Bronchial epithelial cell (primary cell): Measurements from ENCODE around the gene MUC4. TPM values are rescaled to one million over a fixed set of nuclear protein-coding genes. Genes with fewer than 3 reads are reported as not detected.
A peak's percentile ranks its signal among the peaks of the same experiment; 100 is the strongest.
"Not testable (repeated sequence)": the region's sequence is repeated elsewhere in the genome, so short reads cannot be mapped to it uniquely, and the experiment has no call there.

Source experiments
- DNase-seq: peaks from one replicate; pipeline ENCODE4 v3.0.0-alpha.2; 2010; ENCODE audit warnings: low read depth
- FAIRE-seq: peaks from 2 replicates; lab custom pipeline; 2011; peaks lifted over from hg19 to GRCh38; lab: Jason Lieb, UNC
- H3K27me3 ChIP-seq: 2 replicates; pipeline ENCODE4 v1.5.1; 2011; ENCODE audit warnings: low read length; ENCODE audit not compliant: control insufficient read depth, insufficient read depth
- H3K36me3 ChIP-seq: 2 replicates; pipeline ENCODE4 v1.5.1; 2011; ENCODE audit warnings: low read length; ENCODE audit not compliant: control insufficient read depth, insufficient read depth
- H3K4me3 ChIP-seq: 2 replicates; pipeline ENCODE4 v1.5.1; 2011; ENCODE audit warnings: mild to moderate bottlenecking, low read depth, low read length, control low read depth
- total RNA-seq: library from RNA; depleted of rRNA; stranded (reverse); fragments of >200 nt; gene quantifications from 2 replicates; pipeline ENCODE4 v1.2.1, GENCODE V29; 2014
- TF ChIP-seq, protein P1 (sequence below): IDR thresholded peaks from 2 replicates; pipeline ENCODE4 v1.5.1; 2011; ENCODE audit warnings: mild to moderate bottlenecking, moderate library complexity, low read length, control low read depth, inconsistent platforms; ENCODE audit not compliant: insufficient read depth, severe bottlenecking

MUC4 gene
- total RNA-seq, 1 donor from 2014 or later = 0.26 TPM

DNA sequence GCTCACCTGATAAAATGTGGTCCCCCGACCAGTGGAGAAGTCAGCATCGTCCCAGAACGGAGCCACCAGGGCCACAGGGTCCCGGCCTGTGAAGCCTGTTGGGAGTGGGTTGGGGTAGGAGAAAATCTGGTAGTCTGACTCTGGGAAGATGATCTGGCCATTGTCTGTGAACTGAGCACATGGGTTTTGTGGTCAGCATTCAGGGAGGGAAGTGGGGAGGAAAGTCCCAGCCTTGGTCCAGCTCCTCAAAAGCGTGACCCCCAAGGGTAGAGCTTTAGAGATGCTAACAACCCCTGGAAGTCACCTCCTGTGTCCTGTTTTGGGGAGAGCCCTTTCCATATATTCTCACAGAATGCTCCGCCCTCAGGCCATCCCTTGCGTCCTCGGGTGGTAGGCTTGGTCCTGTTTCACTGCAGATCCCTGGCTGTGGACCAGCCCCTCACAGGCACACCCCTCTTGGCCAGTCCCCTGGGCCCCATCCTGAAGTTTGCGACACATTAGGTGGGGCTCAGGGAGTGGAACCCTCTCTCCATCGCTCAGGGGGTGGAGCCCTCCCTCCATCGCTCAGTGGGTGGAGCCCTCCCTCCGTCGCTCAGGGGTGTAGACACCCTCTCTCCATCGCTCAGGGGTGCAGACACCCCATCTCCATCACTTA lies 40.0 kb downstream of the MUC4 start:
- H3K27me3 ChIP-seq = no peaks in the 10 kb centered on the region
- H3K36me3 ChIP-seq = no peaks in the 10 kb centered on the region
- TF ChIP-seq, protein P1, sequence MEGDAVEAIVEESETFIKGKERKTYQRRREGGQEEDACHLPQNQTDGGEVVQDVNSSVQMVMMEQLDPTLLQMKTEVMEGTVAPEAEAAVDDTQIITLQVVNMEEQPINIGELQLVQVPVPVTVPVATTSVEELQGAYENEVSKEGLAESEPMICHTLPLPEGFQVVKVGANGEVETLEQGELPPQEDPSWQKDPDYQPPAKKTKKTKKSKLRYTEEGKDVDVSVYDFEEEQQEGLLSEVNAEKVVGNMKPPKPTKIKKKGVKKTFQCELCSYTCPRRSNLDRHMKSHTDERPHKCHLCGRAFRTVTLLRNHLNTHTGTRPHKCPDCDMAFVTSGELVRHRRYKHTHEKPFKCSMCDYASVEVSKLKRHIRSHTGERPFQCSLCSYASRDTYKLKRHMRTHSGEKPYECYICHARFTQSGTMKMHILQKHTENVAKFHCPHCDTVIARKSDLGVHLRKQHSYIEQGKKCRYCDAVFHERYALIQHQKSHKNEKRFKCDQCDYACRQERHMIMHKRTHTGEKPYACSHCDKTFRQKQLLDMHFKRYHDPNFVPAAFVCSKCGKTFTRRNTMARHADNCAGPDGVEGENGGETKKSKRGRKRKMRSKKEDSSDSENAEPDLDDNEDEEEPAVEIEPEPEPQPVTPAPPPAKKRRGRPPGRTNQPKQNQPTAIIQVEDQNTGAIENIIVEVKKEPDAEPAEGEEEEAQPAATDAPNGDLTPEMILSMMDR = no peak
- no peak overlapping the region for H3K4me3 ChIP-seq
- DNase-seq = no peak
- no peak for FAIRE-seq

DNA sequence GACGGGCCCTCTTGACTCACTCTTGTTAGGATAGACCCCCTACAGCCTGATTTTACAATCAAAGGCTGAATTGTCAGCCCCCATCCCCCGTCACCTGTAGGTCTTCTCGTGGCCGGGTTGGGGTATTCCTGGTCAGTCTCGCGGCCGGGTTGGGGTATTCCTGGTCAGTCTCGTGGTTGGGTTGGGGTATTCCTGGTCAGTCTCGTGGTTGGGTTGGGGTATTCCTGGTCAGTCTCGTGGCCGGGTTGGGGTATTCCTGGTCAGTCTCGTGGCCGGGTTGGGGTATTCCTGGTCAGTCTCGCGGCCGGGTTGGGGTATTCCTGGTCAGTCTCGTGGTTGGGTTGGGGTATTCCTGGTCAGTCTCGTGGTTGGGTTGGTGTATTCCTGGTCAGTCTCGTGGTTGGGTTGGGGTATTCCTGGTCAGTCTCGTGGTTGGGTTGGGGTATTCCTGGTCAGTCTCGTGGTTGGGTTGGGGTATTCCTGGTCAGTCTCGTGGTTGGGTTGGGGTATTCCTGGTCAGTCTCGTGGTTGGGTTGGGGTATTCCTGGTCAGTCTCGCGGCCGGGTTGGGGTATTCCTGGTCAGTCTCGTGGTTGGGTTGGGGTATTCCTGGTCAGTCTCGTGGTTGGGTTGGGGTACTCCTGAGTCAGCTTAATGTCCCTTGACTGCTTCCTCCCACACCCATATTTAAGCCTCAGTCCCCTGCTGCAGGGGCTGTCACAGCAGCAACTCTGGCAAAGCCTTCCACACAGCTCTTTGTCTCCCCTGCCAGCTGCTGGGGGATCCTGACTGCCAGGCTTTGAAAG lies 40.7 kb downstream of the MUC4 start:
- not testable (repeated sequence) for FAIRE-seq

DNA sequence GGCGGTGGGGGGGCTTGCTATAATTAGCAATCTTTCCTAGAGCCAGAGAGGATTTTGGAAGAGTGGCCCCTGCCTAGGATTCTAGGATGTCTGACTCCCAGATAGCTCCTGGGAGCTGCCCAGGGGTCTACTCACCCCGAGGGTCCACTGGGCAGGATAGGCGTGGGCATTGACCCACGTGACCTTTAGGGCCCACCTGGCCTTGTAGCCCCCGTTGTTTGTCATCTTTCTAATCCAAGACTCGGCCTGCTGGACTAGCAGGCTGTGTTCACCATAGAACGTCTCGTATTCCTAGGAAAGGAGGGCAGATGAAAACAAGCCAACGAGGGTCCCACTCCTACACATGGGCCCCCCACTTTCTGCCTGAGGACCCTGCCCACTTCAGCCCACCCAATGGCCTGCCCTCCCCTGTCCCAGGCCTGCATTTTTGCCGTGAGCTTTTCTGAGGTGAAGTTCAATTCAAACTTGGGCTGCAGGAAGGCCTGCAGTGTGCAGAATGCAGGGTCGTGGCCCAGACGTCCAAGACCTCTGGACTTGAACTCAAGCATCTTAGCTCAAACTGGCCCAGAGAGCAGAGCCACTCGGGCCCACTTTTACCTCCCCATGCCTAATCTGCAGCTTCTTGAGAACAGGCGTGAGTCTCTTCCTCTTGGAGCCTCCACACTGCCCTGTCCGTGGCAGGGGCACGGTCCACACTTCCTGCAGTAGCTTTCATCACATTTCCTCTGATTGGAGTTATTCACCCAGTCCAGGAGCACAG lies 41.5 kb downstream of the MUC4 start:
- TF ChIP-seq, protein P1 = no peak
- H3K36me3 ChIP-seq = no peaks in the 10 kb centered on the region
- no peak overlapping the region for H3K4me3 ChIP-seq
- no peak for DNase-seq
- FAIRE-seq = no peak
- H3K27me3 ChIP-seq = no peaks in the 10 kb centered on the region

More for the DNA sequence above, 40.7 kb downstream of the MUC4 start:
- H3K4me3 ChIP-seq, H3K36me3 ChIP-seq, DNase-seq, H3K27me3 ChIP-seq: not testable (repeated sequence)

DNA sequence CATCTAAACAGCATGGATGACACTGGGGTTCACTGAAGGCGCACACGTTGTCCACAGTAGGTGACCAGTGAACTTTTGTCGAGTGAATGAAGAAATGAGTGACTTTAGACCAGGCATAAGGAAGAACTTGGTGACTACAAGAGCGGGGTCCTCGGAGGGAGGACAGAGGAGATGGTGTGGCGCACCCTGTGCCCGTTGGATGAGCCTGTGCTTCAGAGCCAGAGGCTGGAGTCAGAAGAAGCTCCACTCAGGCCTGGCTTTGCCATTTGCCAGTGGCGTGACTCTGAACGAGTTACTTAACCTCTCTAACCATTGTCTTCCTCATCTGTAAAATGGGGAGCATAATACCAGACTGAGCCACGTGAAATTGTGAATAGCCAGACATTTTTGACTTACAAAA lies 42.2 kb downstream of the MUC4 start:
- DNase-seq (no peak), FAIRE-seq (no peak)
- TF ChIP-seq, protein P1 = no peak
- no peaks in the 10 kb centered on the region for H3K27me3 ChIP-seq
- no peaks in the 10 kb centered on the region for H3K36me3 ChIP-seq
- no peak overlapping the region for H3K4me3 ChIP-seq

DNA sequence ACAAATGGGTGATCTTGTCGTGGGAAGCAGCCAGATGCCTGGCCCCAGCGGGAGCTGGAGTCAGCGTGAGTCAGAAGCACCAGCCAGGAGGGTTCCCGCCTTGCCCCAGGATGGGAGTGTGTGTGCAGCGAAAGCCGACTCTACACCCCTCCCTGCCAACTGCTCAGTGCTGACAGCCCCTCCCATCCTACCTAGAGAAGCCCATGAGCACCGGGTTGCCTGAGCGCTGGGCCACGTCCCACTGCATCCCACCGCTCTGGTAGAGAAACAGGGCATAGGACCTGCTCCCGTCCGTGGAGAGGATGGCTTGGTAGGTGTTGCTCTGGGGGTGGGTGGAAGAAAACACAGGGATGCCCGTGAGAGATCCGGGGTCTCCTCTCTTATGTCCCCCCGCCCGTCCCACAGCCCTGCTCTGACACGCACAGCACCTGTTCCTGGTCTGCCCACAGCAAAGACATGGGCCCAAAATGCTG lies 42.9 kb downstream of the MUC4 start:
- Histone ChIP-seq H3K4me3 (no peak overlapping the region), H3K36me3 (no peaks in the 10 kb centered on the region), H3K27me3 (no peaks in the 10 kb centered on the region)
- DNase-seq (no peak), FAIRE-seq (no peak)
- TF ChIP-seq, protein P1 = no peak

DNA sequence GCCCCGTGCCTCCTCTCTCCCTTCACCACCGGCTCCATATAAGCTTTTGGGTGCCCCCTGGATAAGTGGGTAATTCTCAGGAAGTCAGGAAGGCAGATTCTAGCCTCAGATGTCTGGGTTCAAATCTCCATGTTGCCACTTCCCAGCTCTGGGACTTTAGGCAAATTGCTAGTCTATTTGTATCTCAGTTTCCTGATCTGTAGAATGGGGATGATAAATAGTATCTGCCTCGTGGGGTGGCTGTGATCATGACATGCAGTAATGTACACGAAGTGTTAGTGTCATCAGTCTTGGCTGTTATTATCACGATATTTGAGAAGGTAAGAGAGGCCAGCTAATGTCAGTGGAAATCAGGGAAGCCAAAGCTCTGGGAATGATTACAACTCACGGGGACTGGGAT lies 43.3 kb downstream of the MUC4 start:
- Histone ChIP-seq H3K4me3 (no peak overlapping the region), H3K36me3 (no peaks in the 10 kb centered on the region), H3K27me3 (no peaks in the 10 kb centered on the region)
- DNase-seq (no peak), FAIRE-seq (peak; percentile 40)
- TF ChIP-seq, protein P1 = no peak
